Kidney (tissue), 14 donors: ENCODE measurements around the gene MAD1L1. TPM values are rescaled to one million over a fixed set of nuclear protein-coding genes. Genes with fewer than 3 reads are reported as not detected.
A peak's percentile ranks its signal among the peaks of the same experiment; 100 is the strongest.

Experiments
- DNase-seq, 5 donors: peaks; one replicate each; pipeline ENCODE4 v3.0.0-alpha.2; 2013 to 2020
- FAIRE-seq: peaks from 2 replicates; lab custom pipeline; 2012; peaks lifted over from hg19 to GRCh38; lab: Jason Lieb, UNC
- H3K27ac ChIP-seq, 2 donors: one replicate each; pipeline ENCODE4 v1.7.0; 2013; ENCODE audit warnings: low read depth in 2 of 2, low read length in 2 of 2, inconsistent platforms in 1 of 2
- H3K27me3 ChIP-seq: one replicate; pipeline ENCODE4 v1.7.1; 2013; ENCODE audit warnings: low read length, inconsistent platforms; ENCODE audit not compliant: control insufficient read depth, insufficient read depth
- H3K36me3 ChIP-seq, 3 donors: one replicate each; pipeline versions ENCODE4 v1.7.0 to v1.7.1; 2013; ENCODE audit warnings: low read length in 3 of 3, control low read depth in 1 of 3, inconsistent platforms in 1 of 3; ENCODE audit not compliant: insufficient read depth in 3 of 3, control insufficient read depth in 2 of 3
- H3K4me1 ChIP-seq, 3 donors: one replicate each; pipeline versions ENCODE4 v1.7.0 to v1.7.1; 2013; ENCODE audit warnings: low read length in 3 of 3, inconsistent platforms in 1 of 3, low read depth in 1 of 3; ENCODE audit not compliant: control insufficient read depth in 2 of 3, insufficient read depth in 2 of 3
- H3K4me3 ChIP-seq, 3 donors: one replicate each; pipeline versions ENCODE4 v1.7.0 to v1.8.1; 2013; ENCODE audit warnings: low read length in 3 of 3, control low read depth in 1 of 3, inconsistent platforms in 1 of 3
- H3K9ac ChIP-seq, 3 donors: one replicate each; pipeline versions ENCODE4 v1.7.0 to v1.7.1; 2013; ENCODE audit warnings: low read length in 3 of 3, control low read depth in 1 of 3, inconsistent platforms in 1 of 3
- H3K9me3 ChIP-seq, 3 donors: one replicate each; pipeline versions ENCODE4 v1.7.0 to v1.7.1; 2013; ENCODE audit warnings: low read length in 3 of 3, control low read depth in 1 of 3, inconsistent platforms in 1 of 3; ENCODE audit not compliant: control insufficient read depth in 2 of 3, insufficient read depth in 1 of 3
- intact Hi-C: fragments of 100-400 bp; cut with DNase I; formaldehyde crosslinking; loops from one replicate; pipeline ENCODE4 v1.11.1; 2022
- polyA plus RNA-seq: library from polyadenylated mRNA; stranded (reverse); fragments of 350-450 nt; fragmentation: Illumina TruSeq; extraction: RNeasy Lipid Tissue Mini Kit (QIAGEN cat#74804); gene quantifications from one replicate; pipeline ENCODE4 v1.2.3, GENCODE V29; 2014; ENCODE audit warnings: low read depth, low replicate concordance; ENCODE audit not compliant: insufficient read depth
- total RNA-seq: library from RNA; stranded (reverse); fragmentation: NEBNext Ultra II Directional; extraction: Animal tissue kit (Norgen Biotek cat#: 25700); gene quantifications from one replicate; pipeline ENCODE4 v1.2.1, GENCODE V29; 2021
- TF ChIP-seq, protein P1 (sequence below): IDR thresholded peaks from 3 replicates; pipeline ENCODE4 v1.5.1; 2012; ENCODE audit warnings: mild to moderate bottlenecking, moderate library complexity, borderline replicate concordance; ENCODE audit not compliant: insufficient read depth; ENCODE audit errors: extremely low read depth
- donor health status: control.
- donor health status: control.
- donor health status: control.
- donor health status: control.
- donor health status: control.
- donor health status: DM: yes; HTN: yes; CAD: no.
- donor health status: Normal renal cell carcinoma (clear cell type).

The MAD1L1 gene
- total and polyA plus RNA-seq, 2 donors from 2014 or later = 33.2 to 45.2 TPM

- intact Hi-C loops = no loop called here
- FAIRE-seq = no peak
- Histone ChIP-seq H3K27me3 (no peaks in the 10 kb centered on the region), H3K4me1 (peaks cover 0 to 3% (median 2%) of the 10 kb centered on the region in 3 donors), H3K4me3 (no peak overlapping the region), H3K9me3 (no peaks in the 10 kb centered on the region), H3K27ac (no peak overlapping the region), H3K9ac (no peak overlapping the region), H3K36me3 (no peaks in the 10 kb centered on the region)
- DNase-seq = peak in 4 of 5 donors; percentile 64 to 74 (median 70)
- TF ChIP-seq, protein P1, sequence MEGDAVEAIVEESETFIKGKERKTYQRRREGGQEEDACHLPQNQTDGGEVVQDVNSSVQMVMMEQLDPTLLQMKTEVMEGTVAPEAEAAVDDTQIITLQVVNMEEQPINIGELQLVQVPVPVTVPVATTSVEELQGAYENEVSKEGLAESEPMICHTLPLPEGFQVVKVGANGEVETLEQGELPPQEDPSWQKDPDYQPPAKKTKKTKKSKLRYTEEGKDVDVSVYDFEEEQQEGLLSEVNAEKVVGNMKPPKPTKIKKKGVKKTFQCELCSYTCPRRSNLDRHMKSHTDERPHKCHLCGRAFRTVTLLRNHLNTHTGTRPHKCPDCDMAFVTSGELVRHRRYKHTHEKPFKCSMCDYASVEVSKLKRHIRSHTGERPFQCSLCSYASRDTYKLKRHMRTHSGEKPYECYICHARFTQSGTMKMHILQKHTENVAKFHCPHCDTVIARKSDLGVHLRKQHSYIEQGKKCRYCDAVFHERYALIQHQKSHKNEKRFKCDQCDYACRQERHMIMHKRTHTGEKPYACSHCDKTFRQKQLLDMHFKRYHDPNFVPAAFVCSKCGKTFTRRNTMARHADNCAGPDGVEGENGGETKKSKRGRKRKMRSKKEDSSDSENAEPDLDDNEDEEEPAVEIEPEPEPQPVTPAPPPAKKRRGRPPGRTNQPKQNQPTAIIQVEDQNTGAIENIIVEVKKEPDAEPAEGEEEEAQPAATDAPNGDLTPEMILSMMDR = no peak
These were observed 180.8 kb downstream of the MAD1L1 start for GRCh38 chr7:2051707-2052656.

DNA sequence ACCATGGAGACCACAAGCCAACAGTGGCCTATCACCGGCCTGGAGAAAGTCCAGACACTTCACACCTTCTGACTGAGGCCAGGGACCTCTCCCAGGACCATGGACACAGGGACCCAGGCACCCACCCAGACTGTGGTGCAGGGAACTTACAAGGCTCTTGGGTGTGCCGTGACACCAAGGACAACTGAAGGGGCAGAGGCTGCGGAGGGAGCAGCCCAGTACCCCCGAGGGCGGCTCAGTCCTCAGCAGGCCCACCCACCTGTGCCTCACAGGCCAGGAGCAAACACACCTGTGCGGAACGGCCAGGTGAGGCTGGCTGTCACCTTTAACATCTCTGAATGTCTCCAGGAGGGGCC is 182.3 kb downstream of the MAD1L1 start:
- Histone ChIP-seq H3K9me3 (no peaks in the 10 kb centered on the region), H3K4me3 (no peak overlapping the region), H3K36me3 (no peaks in the 10 kb centered on the region), H3K27ac (no peak overlapping the region), H3K9ac (no peak overlapping the region), H3K27me3 (no peaks in the 10 kb centered on the region), H3K4me1 (peaks cover 0 to 3% (median 2%) of the 10 kb centered on the region in 3 donors)
- TF ChIP-seq, protein P1 = no peak
- no peak for FAIRE-seq
- intact Hi-C loops = no loop called here
- peak in 1 of 5 donors; percentile 55 for DNase-seq

- Histone ChIP-seq H3K9me3 (no peaks in the 10 kb centered on the region), H3K27ac (no peak overlapping the region), H3K9ac (no peak overlapping the region), H3K36me3 (no peaks in the 10 kb centered on the region), H3K4me3 (no peak overlapping the region), H3K4me1 (peaks cover 0 to 3% (median 2%) of the 10 kb centered on the region in 3 donors), H3K27me3 (no peaks in the 10 kb centered on the region)
- peak in 2 of 5 donors; percentile 40 to 54 for DNase-seq
- no peak for FAIRE-seq
- intact Hi-C loops = no loop called here
- TF ChIP-seq, protein P1 = no peak
These were observed 182.8 kb downstream of the MAD1L1 start for GRCh38 chr7:2049782-2050510.
